ENCODE data around the gene TMEM185B. TPM values are rescaled to one million over a fixed set of nuclear protein-coding genes. Genes with fewer than 3 reads are reported as not detected.
"Not testable (repeated sequence)": the region's sequence is repeated elsewhere in the genome, so short reads cannot be mapped to it uniquely, and the experiment has no call there.

The TMEM185B gene
- total and polyA plus RNA-seq, 4 donors, result 1.8 to 8.5 (median 6.8) TPM

- peak overlapping the region in 1 of 2 donors; percentile 5 for H3K27ac ChIP-seq (ENCODE audit: low read depth in 1 of 2, low read length in 2 of 2)
- peaks cover 0 to 3% (median under 1%) of the 10 kb centered on the region in 4 donors for H3K9me3 ChIP-seq (ENCODE audit: control insufficient read depth in 4 of 4, low read length in 3 of 4)
- H3K4me1 ChIP-seq (ENCODE audit: control insufficient read depth in 4 of 4, insufficient read depth in 4 of 4, low read length in 3 of 4), result peaks cover 0 to 3% (median 0%) of the 10 kb centered on the region in 4 donors
- H3K36me3 ChIP-seq (ENCODE audit: control insufficient read depth in 4 of 4, insufficient read depth in 3 of 4, low read depth in 1 of 4, low read length in 3 of 4), result no peaks in the 10 kb centered on the region
- TF ChIP-seq RXRA (IDR thresholded peaks at IDR 0.05), result peak; percentile 65 to 66
- no peak for TF ChIP-seq RAD21 (IDR thresholded peaks at IDR 0.05)
- no peak overlapping the region for H3K4me3 ChIP-seq (ENCODE audit: low read depth in 1 of 3, low read length in 3 of 3)
- 61% methylated on average over 10 of the region's 10 CpGs for WGBS
- no peak overlapping the region for H3K9ac ChIP-seq (ENCODE audit: low read depth in 1 of 2, low read length in 2 of 2)
- no peaks in the 10 kb centered on the region for H3K27me3 ChIP-seq (ENCODE audit: control insufficient read depth in 4 of 4, insufficient read depth in 4 of 4, low read length in 3 of 4)
- peak; percentile 25 for DNase-seq (ENCODE audit: low spot score)
Observed at GRCh38 chr2:120203251-120204021, 19.8 kb downstream of the TMEM185B start.

- not testable (repeated sequence) for H3K27ac ChIP-seq (ENCODE audit: low read depth in 1 of 2, low read length in 2 of 2); DNase-seq (ENCODE audit: low spot score)
- 96% methylated on average over 10 of the region's 10 CpGs for WGBS
Observed at GRCh38 chr2:120199817-120200459, 23.3 kb downstream of the TMEM185B start.

GRCh38 chr2:120195553-120195952, 27.6 kb downstream of the TMEM185B start:
- H3K4me3 ChIP-seq (ENCODE audit: low read depth in 1 of 3, low read length in 3 of 3), result no peak overlapping the region
- 94% methylated on average over 1 of the region's 1 CpG for WGBS

More at GRCh38 chr2:120199817-120200459, 23.3 kb downstream of the TMEM185B start:
- H3K4me3 ChIP-seq (ENCODE audit: low read depth in 1 of 3, low read length in 3 of 3); H3K36me3 ChIP-seq (ENCODE audit: control insufficient read depth in 4 of 4, insufficient read depth in 3 of 4, low read depth in 1 of 4, low read length in 3 of 4); H3K27me3 ChIP-seq (ENCODE audit: control insufficient read depth in 4 of 4, insufficient read depth in 4 of 4, low read length in 3 of 4); H3K9ac ChIP-seq (ENCODE audit: low read depth in 1 of 2, low read length in 2 of 2); H3K4me1 ChIP-seq (ENCODE audit: control insufficient read depth in 4 of 4, insufficient read depth in 4 of 4, low read length in 3 of 4): not testable (repeated sequence)
- H3K9me3 ChIP-seq (ENCODE audit: control insufficient read depth in 4 of 4, low read length in 3 of 4), result peaks cover 0 to 10% (median 2%) of the 10 kb centered on the region in 4 donors

GRCh38 chr2:120192280-120192679, 30.9 kb downstream of the TMEM185B start:
- H3K27ac ChIP-seq (ENCODE audit: low read depth in 1 of 2, low read length in 2 of 2), result no peak overlapping the region
- H3K27me3 ChIP-seq (ENCODE audit: control insufficient read depth in 4 of 4, insufficient read depth in 4 of 4, low read length in 3 of 4), result no peaks in the 10 kb centered on the region
- peaks cover 2 to 6% (median 5%) of the 10 kb centered on the region in 4 donors for H3K9me3 ChIP-seq (ENCODE audit: control insufficient read depth in 4 of 4, low read length in 3 of 4)
- H3K36me3 ChIP-seq (ENCODE audit: control insufficient read depth in 4 of 4, insufficient read depth in 3 of 4, low read depth in 1 of 4, low read length in 3 of 4), result no peaks in the 10 kb centered on the region
- WGBS, result 71% methylated on average over 1 of the region's 1 CpG
- no peak overlapping the region for H3K9ac ChIP-seq (ENCODE audit: low read depth in 1 of 2, low read length in 2 of 2)
- H3K4me3 ChIP-seq (ENCODE audit: low read depth in 1 of 3, low read length in 3 of 3), result no peak overlapping the region
- DNase-seq (ENCODE audit: low spot score), result no peak
- H3K4me1 ChIP-seq (ENCODE audit: control insufficient read depth in 4 of 4, insufficient read depth in 4 of 4, low read length in 3 of 4), result no peaks in the 10 kb centered on the region
- no peak for TF ChIP-seq GABPA (IDR thresholded peaks at IDR 0.05 in 1 of 2, conservative IDR thresholded peaks at IDR 0.05 in 1 of 2)
- TF ChIP-seq REST (IDR thresholded peaks at IDR 0.05), result no peak
- TF ChIP-seq HNF4A (conservative IDR thresholded peaks at IDR 0.05), result no peak
- TF ChIP-seq TAF1 (conservative IDR thresholded peaks at IDR 0.05), result no peak
- no peak for TF ChIP-seq ZBTB33 (IDR thresholded peaks at IDR 0.05)

More at GRCh38 chr2:120195553-120195952, 27.6 kb downstream of the TMEM185B start:
- no peaks in the 10 kb centered on the region for H3K36me3 ChIP-seq (ENCODE audit: control insufficient read depth in 4 of 4, insufficient read depth in 3 of 4, low read depth in 1 of 4, low read length in 3 of 4)
- H3K27ac ChIP-seq (ENCODE audit: low read depth in 1 of 2, low read length in 2 of 2), result no peak overlapping the region
- H3K9me3 ChIP-seq (ENCODE audit: control insufficient read depth in 4 of 4, low read length in 3 of 4), result peaks cover 5 to 16% (median 6%) of the 10 kb centered on the region in 4 donors
- no peak overlapping the region for H3K9ac ChIP-seq (ENCODE audit: low read depth in 1 of 2, low read length in 2 of 2)
- no peak for DNase-seq (ENCODE audit: low spot score)
- H3K27me3 ChIP-seq (ENCODE audit: control insufficient read depth in 4 of 4, insufficient read depth in 4 of 4, low read length in 3 of 4), result no peaks in the 10 kb centered on the region
- no peak for TF ChIP-seq SP1 (IDR thresholded peaks at IDR 0.05)
- no peak for TF ChIP-seq EGR1 (IDR thresholded peaks at IDR 0.05; ENCODE audit: low read depth in 2 of 2)
- TF ChIP-seq HNF4G (IDR thresholded peaks at IDR 0.05), result no peak
- TF ChIP-seq NR2F2 (IDR thresholded peaks at IDR 0.05), result no peak
- no peak for TF ChIP-seq FOXA1 (IDR thresholded peaks at IDR 0.05)
- TF ChIP-seq CTCF (IDR thresholded peaks at IDR 0.05; ENCODE audit: low read depth, low read length, missing input control), result no peak
- no peak for TF ChIP-seq RXRA (IDR thresholded peaks at IDR 0.05)
- no peaks in the 10 kb centered on the region for H3K4me1 ChIP-seq (ENCODE audit: control insufficient read depth in 4 of 4, insufficient read depth in 4 of 4, low read length in 3 of 4)

All from liver (tissue), 9 donors.